ENCODE data around the gene XRN2.

DNA sequence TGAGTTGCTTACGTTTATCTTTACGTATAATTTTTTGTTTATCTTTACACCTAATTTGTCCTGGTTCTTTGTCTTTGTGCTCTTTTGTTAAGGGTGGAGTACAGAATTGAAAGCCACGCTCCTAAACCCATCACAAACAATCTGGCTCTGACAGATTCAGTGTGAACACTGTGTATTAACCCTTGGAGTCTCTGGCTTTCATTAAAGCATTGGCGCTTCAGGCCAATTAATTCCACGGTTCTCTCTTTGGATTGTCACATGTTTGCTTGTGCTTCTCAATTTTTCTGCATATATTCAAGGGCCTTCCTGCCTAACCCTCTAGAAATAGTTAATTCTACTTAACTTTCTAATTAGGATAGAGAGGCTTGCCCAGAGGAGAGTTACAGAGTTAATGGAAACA lies 55.6 kb downstream of the XRN2 start:
- TF ChIP-seq GATA2 (IDR thresholded peaks at IDR 0.05; ENCODE audit: low read depth, low read length): no peak
- TF ChIP-seq GATA3 (IDR thresholded peaks at IDR 0.05; ENCODE audit: low read depth, low read length): no peak
